Putamen (tissue), 1 donor: ENCODE results near the gene BAHCC1.
A peak's percentile ranks its signal among the peaks of the same experiment; 100 is the strongest.
"Not testable (repeated sequence)": the region's sequence is repeated elsewhere in the genome, so short reads cannot be mapped to it uniquely, and the experiment has no call there.

ENCODE experiments used
- DNase-seq: peaks from one replicate; pipeline ENCODE4 v3.0.0-alpha.2; 2016; ENCODE audit warnings: low spot score

Gene BAHCC1

DNA sequence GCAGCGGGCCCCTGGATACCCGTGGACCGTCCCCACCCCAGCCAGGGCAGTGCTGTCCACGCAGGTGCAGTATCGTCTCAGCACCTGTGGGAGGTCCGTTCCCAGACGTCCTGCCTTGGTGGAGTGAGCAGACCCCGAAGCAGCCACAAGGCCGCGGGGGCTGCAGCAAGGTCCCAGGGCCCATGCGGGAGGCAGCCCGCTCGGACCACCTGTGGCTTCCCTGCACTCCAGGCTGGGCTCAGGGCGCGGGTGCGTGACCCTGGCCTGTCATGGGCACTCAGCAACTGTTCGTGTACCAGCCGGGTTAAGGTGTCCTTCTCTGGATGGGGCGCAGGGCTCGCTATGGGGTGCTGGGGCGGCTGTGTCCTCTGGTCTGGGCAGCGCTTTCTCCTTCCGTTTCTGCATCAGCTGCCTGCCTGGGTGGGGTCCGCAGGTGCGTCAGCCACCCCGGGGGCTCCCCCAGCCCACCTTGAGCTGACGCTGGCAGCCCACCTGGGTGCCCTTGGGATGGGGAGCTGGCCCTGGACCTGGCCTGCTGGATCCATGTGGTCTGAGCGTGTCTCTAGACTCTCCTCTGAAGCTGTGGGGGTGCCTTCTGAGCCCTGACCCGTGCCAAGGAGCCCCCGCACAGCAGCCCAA lies 18.4 kb downstream of the BAHCC1 start:
- no peak for DNase-seq

DNA sequence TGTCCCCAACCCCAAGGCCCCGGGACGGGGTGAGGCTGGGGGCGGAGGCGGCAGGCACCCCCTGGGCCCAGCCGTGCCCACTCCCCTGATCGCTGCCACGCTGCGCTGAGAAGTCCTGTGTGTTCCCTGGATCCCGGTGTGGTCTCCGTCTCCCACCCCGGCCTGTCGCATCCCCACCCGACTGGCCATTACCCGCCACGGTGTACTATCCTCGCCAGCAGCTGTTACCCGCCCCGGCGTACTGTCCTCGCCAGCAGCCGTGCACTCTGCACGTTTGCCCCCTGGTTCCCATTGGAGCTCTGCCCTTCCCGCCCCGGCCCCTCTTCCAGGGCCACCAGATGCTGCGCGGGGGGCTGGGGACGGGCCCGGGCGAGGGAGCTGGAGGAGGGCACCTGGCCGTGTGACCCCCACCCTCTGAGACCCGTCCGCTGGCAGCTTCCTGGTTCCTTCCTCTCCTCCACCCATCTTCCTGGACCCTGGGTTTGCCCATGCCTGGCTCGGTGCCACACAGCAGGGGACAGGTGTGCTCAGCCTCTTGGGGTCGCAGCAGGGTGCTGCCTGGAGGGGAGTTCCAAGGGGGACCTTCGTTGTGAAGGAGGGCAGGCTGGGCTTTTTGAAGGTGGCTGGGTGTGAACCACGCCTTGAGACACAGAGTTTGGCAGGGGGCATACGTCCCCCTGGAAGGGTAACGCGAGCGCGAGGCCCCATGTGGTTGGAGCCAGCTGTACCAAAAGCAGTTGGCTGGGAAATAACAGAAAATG lies 19.7 kb downstream of the BAHCC1 start:
- DNase-seq = no peak

DNA sequence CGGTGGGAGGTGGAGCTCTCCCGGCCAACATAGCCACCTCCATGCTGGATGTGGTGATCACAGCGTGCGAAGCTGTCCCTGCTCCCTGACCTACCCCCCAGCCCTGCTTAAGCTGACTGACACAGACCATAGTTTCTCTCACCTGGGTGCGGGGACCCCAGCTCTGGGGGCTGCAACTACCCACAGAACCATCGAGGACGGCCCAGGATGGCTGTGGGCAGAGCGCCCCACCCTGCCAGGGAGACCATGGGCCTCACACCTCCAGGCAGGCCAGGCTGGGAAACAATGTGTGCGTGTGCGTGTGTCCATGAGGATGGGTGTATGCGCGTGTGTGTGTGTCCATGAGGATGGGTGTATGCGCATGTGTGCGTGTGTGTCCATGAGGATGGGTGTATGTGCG lies 20.4 kb downstream of the BAHCC1 start:
- DNase-seq = no peak

DNA sequence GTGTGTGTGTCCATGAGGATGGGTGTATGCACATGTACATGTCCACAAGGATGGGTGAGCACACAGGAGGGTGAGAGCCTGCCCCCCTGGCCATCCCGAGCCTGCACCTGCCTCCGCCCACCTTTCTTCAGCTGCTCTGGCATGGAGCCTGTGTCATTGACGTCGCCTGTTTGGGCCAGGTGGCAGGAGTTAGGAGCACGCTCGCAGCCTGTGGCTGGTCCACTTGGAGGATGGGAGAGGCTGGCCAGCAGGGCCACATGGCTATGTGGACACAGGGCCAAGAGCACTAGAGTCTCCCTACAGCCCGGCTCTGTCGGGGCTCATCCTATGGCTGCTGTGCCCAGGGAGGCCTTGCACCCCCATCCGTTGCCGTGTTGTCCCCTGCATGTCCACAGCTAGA lies 21.4 kb downstream of the BAHCC1 start:
- no peak for DNase-seq

DNA sequence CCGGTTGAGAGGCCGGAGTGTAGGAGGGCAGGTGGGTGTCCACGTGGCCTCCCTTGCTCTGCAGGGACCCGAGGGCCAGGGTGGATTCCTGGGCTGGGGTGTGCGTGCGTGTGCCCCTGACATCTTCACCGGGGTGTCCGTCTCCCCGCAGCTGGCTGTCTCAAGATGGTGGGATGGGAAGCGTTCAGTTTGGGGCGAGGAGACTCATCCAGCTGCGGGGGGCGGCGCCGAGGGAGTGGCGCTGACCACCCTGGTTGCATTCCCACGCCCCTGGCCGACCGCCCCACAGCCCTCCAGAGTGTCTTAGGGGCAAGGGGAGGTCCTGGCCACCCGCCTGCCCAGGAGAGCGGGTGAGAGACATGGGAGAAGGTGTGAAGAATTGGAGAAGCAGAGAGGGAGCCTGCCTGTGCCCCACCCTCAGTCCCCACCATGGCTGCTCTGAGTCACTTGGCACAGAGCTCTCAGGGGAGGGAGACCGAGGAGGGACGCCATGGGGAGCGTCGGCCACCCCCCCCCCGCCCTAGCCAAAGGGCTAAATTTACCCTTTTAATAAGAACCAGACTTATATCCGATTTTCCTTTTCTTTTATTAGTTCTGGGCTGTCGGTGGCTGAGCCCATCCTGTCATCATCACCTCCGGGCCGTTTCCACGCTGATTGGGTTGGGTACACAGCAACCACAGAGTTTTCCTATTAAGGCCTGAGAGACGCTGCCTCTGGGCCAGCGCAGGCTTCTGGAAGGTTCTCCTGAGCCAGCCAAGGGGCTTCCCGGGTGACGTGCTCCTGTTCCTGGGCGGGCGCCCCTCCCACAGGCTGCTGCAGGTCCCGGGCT lies 22.0 kb downstream of the BAHCC1 start:
- no peak for DNase-seq

DNA sequence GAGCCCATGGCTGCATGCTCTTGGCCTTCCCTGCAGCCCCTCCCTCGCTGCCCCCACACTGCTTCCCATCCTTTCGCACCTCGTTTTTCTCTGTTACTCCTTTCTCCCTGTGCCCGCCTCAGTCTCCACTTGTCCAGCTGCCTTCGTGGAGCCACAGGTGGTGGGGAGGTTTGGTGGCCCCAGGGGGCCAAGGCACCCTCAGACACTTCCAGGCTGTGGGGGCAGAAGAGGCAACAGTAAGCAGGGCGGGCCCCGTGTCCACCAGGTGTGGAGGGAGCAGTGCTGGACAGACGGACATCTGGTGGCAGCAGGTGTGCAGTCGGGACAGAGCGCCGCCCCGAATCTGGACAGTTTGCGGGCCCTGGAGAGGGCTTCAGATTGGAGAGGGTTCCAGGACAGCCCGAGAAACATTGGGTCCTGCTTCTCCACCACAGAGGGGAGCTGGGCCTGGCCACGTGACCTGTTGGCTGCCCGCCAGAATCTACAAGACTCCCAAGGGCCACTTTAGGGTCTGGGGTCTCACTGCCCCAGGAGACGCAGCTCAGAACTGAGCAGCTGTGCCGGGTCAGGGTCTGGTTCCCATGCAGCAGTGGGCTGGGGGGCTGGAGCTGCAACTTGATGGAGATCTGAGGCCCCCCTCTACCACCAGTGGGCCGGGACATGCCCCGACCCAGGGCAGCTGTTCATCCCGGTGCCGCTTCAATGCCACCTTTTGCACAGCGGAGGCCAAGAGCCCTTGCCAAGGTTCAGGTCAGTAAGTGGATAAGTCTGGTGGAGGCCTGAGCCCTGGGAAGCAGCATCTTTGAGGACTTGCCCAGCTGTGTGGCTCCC lies 22.8 kb downstream of the BAHCC1 start:
- no peak for DNase-seq

DNA sequence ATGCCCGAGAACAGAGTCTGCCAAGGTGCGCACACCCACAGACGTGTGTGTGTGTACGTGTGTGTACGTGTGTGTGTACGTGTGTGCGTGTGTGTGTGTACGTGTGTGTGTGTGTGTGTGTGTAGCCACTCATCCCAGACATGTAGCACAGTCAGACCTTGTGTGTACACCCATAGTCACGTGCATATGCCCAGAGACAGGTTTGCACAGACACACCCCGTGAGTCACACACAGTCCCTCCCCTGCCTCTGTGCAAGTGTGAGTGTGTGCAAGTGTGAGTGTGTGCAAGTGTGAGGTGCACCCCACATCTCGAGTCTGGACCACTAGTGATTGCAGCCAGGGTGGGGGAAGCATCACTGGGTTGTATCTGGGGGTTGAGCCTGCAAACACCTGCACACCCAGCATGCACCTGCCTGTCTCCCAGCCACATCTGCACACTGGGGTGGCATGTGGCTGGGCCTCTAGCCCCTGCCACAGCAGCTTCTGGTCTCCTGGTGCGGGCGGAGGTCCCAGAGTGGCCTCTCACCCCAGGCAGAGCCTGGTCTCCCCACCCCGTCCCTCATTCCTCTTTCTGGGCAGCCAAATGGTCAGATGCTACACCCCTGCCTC lies 23.6 kb downstream of the BAHCC1 start:
- DNase-seq = no peak

DNA sequence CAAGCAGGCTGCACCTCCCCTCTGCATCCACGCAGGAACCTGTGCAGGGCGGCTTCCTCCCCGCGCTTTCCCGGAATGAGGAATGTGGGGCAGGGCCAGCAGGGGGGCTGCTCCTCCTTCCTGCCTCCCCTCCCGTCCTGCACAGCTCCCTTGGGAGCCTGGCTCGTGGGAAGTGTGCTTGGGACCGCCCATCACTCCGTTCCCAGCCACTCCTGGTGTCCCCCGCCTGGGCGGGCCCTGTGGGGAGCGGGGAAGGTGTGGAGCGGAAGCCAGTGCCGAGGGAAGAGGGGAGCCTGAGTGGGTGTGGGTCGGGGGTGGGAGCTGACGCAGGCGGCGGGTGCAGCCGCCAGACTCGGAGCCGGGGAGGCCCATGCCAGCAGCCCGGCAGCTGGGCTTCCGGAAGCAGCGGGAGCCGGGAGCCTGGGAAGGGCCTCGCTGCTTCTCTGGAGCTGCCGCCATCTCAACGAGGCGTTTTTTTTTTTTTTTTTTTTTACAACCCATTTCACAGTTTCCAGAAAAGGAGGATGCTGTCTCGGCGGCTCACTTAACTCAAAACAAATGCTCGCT lies 24.1 kb downstream of the BAHCC1 start:
- DNase-seq = peak; percentile 83

DNA sequence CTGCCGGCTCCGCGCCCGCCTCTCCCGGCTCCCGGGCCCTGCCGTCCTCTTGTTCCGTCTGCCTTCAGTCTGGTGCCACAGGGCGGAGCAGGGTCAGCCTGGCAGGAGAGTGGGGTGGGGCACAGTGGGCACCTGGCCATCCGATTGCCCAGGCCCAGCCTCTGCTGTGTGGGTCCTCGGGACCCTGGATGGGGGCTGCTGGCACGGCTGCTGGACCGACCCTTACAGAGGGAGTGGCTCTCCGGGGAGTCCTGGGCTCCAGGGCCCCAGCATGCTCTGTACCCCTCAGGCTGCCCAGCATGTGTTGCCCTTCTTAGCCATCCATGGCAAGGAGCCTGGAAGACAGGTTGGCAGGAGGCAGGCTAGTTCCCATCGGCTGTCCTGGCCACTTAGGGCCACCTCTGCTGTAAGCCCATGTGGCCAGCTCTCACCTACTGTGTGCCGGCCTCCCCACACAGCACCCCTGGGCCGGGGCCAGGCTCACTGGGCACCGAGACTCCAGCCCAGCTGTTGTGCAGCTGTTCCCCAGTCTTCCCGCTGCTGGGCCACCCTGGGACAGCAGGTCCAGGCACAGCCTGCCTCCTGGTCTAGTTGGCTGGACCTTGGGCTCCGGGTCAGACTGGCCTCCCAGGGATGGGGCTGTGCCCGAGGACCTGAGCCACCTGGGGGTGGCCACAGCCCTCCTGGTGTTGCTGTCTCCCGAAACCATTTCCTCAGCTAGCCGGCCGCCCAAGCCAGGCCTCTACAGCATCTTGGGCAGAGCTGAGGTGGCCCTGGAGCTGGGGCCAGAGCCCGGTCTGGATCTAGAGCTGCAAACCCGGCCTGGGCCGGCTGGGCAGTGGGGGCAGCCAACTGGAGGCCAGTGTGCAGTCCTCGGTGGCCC lies 24.9 kb downstream of the BAHCC1 start:
- no peak for DNase-seq

DNA sequence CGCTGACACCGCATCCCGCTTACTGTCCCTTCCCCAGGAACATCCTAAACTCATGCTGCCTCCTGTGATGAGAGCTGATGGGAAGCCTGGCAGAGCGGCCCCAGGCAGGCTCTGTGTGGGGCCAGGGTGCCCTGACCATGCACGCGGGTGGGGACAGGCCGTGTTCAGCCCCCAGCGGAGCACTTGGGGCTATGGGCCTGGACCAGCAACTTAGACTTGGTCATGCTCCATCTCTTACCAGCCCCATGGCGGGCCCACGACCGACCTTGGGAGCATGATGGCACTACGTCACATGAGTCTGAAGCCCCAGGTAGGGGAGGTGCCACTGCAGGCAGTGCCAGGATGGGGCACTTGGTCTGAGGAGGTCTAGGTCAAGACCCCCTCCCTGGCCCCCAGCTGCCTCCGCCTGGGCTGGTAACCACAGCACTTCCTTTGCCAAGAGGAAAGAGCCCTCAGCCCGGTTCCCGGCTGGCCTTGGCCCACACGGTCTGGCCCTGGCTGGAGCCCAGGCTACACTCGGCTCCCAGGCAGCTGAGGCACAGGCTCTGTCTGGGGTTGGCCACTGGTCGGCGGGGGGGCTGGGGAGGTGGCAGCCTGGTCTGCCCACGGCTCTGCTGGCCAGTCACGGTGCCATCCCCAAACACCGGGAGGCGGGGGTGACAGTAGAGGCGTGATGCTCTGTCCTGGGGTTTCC lies 25.7 kb downstream of the BAHCC1 start:
- DNase-seq = peak; percentile 86

DNA sequence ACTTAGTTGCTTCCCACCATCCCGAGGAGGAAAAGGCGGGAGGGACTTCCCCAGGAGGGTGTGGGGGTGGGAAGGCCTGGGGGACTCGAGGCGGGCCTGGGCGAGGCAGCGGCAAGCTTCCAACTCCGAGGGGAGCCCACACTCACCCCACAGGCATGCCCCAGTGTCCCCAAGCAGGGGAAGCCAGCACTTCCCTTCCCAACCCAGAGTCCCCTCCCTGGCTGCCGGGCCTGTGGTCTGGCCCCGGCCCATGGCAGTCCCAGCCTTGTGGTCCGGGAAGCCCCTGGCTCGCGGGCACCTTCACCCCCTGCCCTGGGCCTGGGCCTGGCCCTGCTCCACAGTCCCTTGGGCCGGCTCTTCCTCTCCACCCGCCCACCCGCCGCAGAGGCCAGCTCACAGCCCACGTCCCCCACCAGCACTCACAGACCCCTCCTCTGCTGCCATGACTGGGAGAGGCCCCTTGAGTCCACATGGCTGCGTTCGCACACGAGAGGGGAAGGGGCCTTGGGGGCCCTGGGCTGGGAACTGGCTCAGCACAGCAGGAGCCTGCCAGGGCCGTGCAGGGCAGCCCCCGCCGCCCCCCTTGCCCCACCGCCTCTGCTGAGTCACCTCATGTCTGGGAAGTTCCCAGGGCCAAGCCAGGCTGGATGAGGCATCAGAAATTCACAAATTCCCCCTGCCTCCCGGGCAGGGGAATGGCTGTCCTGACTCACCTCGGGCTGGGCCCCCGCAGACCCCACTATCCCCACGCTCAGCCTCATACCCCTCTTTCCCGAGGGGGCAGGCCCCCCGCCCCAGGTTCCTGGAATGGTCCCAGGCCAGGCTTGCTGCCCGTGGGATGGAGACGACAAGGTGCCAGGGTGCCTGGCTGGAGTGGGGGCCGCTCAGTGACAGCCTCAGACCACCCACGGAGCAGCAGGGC lies 27.8 kb downstream of the BAHCC1 start:
- no peak for DNase-seq

DNA sequence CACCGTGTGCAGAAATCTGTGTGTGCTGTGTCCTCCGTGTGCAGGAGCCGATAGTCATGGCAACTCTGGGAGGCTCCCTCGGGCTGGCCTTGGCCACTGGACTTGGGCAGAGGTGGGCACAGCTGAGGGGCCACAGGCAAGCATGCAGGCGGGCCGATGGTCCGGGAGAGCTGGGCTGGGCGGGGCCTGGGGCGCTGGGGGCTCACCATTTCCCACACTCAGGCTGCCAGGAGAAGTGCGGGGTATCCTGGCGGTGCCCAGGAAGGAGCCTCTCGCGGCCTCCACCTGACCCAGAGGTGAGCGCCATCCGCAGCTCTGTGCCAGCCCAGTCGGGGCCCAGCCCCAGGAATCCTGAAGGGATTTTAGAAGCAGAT lies 28.4 kb downstream of the BAHCC1 start:
- DNase-seq = no peak

DNA sequence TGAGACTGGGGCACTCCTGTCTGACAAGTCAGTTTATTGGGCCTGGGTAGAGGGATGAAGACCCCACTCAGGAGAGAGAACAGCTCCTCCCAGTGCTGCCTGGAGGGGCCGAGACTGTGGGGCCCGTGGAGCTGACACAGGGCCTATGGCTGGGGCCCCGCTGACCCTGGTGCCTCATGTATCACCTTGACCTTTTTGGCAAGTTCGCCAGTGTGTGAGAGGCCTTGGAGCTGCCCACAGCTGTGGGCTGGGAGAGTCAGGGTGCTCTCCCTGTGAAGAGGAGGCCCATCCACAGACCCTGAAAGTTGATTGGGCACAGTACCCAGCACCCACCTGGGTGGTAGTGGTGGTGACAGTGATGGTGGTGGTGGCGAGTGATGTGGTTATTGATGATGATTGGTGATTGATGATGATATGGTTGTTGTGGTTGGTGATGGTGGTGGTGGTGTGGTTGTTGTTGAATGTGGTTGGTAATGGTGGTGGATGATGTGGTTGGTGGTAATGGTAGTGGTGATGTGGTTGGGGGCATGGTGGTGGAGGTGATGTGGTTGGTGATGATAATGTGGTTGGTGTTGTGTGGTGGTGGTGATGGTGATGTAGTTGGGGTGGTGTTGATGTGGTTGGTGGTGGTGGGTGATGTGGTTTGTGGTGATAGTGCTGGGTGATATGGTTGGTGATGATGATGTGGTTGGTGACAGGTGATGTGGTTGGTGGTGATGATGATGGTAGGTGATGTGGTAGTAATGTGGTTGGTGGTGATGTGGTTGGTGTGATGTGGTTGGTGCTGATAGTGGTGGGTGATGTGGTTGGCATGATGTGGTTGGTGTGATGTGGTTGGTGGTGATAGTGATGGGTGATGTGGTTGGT lies 29.1 kb downstream of the BAHCC1 start:
- no peak for DNase-seq

DNA sequence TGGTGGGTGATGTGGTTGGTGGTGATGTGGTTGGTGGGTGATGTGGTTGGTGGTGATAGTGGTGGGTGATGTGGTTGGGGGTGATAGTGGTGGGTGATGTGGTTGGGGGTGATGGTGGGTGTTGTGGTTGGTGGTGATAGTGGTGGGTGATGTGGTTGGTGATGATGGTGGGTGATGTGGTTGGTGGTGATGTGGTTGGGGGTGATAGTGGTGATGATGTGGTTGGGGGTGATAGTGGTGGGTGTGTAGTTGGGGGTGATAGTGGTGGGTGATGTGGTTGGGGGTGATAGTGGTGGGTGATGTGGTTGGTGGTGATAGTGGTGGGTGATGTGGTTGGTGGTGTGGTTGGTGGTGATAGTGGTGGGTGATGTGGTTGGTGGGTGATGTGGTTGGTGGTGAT lies 29.8 kb downstream of the BAHCC1 start:
- not testable (repeated sequence) for DNase-seq

DNA sequence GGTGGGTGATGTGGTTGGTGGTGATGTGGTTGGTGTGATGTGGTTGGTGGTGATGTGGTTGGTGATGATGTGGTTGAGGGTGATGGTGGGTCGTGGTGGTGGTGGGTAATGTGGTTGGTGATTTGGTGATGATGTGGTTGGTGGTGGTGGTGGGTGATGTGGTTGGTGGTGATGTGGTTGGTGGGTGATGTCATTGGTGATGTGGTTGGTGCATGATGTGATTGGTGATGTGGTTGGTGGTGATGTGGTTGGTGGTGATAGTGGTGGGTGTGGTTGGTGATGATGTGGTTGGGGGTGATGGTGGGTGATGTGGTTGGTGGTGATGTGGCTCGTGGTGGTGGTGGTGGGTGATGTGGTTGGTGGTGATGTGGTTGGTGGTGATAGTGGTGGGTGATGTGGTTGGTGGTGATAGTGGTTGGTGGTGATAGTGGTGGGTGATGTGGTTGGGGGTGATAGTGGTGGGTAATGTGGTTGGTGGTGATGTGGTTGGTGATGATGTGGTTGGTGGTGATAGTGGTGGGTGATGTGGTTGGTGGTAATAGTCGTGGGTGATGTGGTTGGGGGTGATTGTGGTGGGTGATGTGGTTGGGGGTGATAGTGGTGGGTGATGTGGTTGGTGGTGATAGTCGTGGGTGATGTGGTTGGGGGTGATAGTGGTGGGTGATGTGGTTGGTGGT lies 30.6 kb downstream of the BAHCC1 start:
- not testable (repeated sequence) for DNase-seq

DNA sequence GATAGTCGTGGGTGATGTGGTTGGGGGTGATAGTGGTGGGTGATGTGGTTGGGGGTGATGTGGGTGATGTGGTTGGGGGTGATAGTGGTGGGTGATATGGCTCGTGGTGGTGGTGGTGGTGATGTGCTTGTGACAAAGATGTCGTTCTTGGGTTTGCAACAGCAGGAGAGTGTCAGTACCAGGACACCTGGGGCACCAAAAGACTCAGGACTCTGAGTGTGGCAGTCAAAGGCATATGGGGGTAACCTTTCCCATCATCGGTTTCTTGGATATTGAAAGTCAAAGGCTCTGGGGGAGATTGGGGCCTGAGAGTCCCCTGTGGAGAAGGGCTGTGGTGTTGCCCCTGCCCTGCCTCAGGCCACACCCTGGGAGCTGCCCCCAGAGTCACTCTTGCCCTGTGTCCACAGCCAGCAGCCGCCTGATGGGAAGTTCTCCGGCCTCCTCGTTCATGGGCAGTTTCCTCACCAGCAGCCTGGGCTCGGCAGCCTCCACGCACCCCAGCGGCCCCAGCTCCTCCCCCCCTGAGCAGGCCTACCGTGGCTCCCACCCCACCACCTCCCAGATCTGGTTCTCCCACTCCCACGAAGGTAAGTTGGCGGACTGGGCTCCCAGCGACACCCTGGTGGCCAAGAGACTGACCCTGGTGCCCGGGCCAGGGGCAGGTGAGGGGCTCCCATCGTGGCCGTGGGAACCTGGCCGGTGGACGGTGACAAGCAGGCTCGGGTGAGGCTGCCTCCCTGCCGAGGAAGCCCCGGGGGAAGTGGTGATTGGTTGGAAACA lies 31.3 kb downstream of the BAHCC1 start:
- no peak for DNase-seq
